SJSA1 (cell line): ENCODE results near the gene ZNF766. TPM values are rescaled to one million over a fixed set of nuclear protein-coding genes. Genes with fewer than 3 reads are reported as not detected.
"Not testable (repeated sequence)": the region's sequence is repeated elsewhere in the genome, so short reads cannot be mapped to it uniquely, and the experiment has no call there.

Experiments
- DNase-seq, 2 experiments: peaks; one replicate each; pipeline ENCODE4 v3.0.0-alpha.2; 2015 to 2020; ENCODE audit warnings: low spot score in 2 of 2, low read depth in 1 of 2
- H3K27ac ChIP-seq: fragments of 250-450 bp; sonication (Bioruptor Pico); 2 replicates; pipeline ENCODE4 v1.5.1; 2020; ENCODE audit warnings: mild to moderate bottlenecking, moderate library complexity
- H3K27me3 ChIP-seq: fragments of 250-450 bp; sonication (Bioruptor Pico); replicated peaks from 2 replicates; pipeline ENCODE4 v1.5.1; 2020; ENCODE audit warnings: mild to moderate bottlenecking, moderate library complexity
- H3K36me3 ChIP-seq: fragments of 250-450 bp; sonication (Bioruptor Pico); 2 replicates; pipeline ENCODE4 v1.5.1; 2020; ENCODE audit warnings: mild to moderate bottlenecking
- H3K4me1 ChIP-seq: fragments of 250-450 bp; sonication (Bioruptor Pico); replicated peaks from 2 replicates; pipeline ENCODE4 v1.6.1; 2021; ENCODE audit warnings: mild to moderate bottlenecking
- H3K4me3 ChIP-seq: fragments of 250-450 bp; sonication (Bioruptor Pico); 2 replicates; pipeline ENCODE4 v1.5.1; 2020; ENCODE audit warnings: mild to moderate bottlenecking
- H3K9me3 ChIP-seq: fragments of 250-450 bp; sonication (Bioruptor Pico); replicated peaks from 2 replicates; pipeline ENCODE4 v1.5.1; 2020; ENCODE audit warnings: mild to moderate bottlenecking
- total RNA-seq: library from RNA; depleted of rRNA; stranded (reverse); fragments of >200 nt; shearing (Covaris generic); gene quantifications from 2 replicates; pipeline ENCODE4 v1.2.3, GENCODE V29; 2014

Gene ZNF766
- total RNA-seq, 1 experiment from 2014 or later = 10.6 TPM

- Histone ChIP-seq H3K4me3 (peak within 1 kb of the TSS; percentile 80), H3K9me3 (peaks cover 10% of the 10 kb centered on the region), H3K36me3 (peaks cover 48% of the 10 kb centered on the region), H3K27me3 (no peaks in the 10 kb centered on the region), H3K27ac (peak within 1 kb of the TSS; percentile 87), H3K4me1 (peaks cover 8% of the 10 kb centered on the region; the same call in 1 of the 2 replicates)
- peak; percentile 76 to 77 for DNase-seq
Observed at GRCh38 chr19:52296773-52297600, 27.6 kb downstream of the ZNF766 start, which contains the start of gene ZNF480. ZNF480 (plus strand) TSS chr19:52297169; CDS start chr19:52300413, 3,244 bp downstream.

DNA sequence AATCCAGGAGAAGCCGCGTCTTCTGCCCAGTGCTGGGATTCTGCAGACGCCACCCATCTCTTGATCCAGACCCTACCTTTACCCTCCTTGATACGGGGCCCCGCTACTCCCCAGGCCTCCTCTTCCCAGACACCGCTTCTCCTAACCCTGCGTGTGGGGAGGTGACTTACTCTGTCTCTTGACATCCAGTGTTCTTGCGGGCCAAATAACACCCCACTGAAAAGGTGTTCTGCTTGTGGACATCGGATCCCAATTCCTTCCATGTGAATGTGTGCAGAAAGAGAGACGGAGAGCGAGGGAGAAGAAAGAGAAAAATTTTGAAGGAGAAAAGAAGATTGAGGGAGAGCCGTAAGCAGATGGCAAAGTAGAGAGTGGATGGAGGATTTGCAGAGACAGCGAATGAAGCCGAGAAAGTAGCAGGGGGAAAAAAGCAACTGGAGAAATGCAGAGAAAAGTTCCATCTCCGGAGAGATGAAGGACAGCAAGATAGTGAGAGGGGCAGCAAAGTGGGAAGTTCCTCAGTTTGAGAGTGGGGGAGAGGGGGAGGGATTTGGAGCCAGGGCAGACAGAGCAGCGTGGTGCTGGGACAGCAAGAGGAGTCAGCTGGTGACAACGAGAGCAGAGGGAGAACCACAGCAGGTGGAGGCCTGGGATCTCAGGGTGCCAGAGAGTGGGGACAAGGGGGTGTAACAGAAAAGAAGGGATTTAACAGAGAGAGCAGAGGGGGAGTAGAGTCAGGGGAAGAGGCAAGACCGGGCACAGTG is 28.4 kb downstream of the ZNF766 start:
- Histone ChIP-seq H3K27me3 (no peaks in the 10 kb centered on the region), H3K36me3 (peaks cover 53% of the 10 kb centered on the region), H3K4me1 (peaks cover 8% of the 10 kb centered on the region; the same call in 1 of the 2 replicates), H3K4me3 (peak overlapping the region; percentile 80), H3K27ac (peak overlapping the region; percentile 87), H3K9me3 (peaks cover 10% of the 10 kb centered on the region)
- no peak for DNase-seq

DNA sequence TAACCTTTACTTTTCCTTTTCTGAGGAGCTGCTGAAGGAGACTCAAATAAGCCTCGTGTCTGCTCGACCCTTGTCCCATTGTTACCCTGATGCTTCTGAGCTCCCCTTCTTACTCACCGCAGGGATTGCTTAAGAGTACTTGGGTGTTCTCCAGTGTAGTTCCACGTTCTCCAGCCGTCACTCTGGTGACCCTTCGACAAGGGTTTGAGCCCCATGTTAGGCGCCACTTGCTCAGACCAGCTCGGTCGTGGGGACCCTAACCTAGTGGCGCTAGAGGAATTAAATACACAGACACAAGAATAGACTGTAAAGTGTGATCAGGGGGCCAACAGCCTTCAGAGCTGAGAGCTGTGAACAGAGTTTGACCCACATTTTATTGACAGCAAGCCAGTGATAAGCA is 37.9 kb downstream of the ZNF766 start:
- peak in 1 of 2 experiments; percentile 12 for DNase-seq
- no peak overlapping the region for H3K27ac ChIP-seq
- H3K9me3 ChIP-seq = peaks cover 21% of the 10 kb centered on the region
- no peaks in the 10 kb centered on the region for H3K4me1 ChIP-seq
- H3K36me3 ChIP-seq = peaks cover 68% of the 10 kb centered on the region
- no peak overlapping the region for H3K4me3 ChIP-seq
- no peaks in the 10 kb centered on the region for H3K27me3 ChIP-seq

DNA sequence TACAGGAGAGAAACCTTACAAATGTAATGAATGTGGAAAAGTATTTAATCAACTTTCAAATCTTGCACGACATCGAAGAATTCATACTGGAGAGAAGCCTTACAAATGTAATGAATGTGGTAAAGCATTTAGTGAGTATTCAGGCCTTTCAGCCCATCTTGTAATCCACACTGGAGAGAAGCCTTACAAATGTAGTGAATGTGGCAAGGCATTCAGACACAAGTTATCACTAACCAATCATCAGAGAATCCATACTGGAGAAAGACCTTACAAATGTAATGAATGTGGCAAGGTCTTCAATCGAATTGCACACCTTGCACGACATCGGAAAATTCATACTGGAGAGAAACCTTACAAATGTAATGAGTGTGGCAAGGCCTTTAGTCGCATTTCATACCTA is 53.0 kb downstream of the ZNF766 start:
- no peak overlapping the region for H3K27ac ChIP-seq
- DNase-seq = no peak
- no peak overlapping the region for H3K4me3 ChIP-seq
- peaks cover 76% of the 10 kb centered on the region for H3K36me3 ChIP-seq
- H3K27me3 ChIP-seq = no peaks in the 10 kb centered on the region
- no peaks in the 10 kb centered on the region for H3K4me1 ChIP-seq
- H3K9me3 ChIP-seq = peaks cover 52% of the 10 kb centered on the region

GRCh38 chr19:52331757-52332156 is 62.4 kb downstream of the ZNF766 start:
- Histone ChIP-seq H3K27me3 (no peaks in the 10 kb centered on the region), H3K9me3 (peaks cover 24% of the 10 kb centered on the region), H3K36me3 (no peaks in the 10 kb centered on the region), H3K4me3 (no peak overlapping the region), H3K4me1 (no peaks in the 10 kb centered on the region), H3K27ac (no peak overlapping the region)
- no peak for DNase-seq

- Histone ChIP-seq H3K4me3 (peak overlapping the region; percentile 53), H3K27ac (no peak overlapping the region), H3K9me3 (peaks cover 21% of the 10 kb centered on the region), H3K4me1 (peaks cover 5% of the 10 kb centered on the region; the same call in 1 of the 2 replicates), H3K36me3 (no peaks in the 10 kb centered on the region), H3K27me3 (no peaks in the 10 kb centered on the region)
- DNase-seq = no peak
Observed at GRCh38 chr19:52335768-52336116, 66.4 kb downstream of the ZNF766 start.

DNA sequence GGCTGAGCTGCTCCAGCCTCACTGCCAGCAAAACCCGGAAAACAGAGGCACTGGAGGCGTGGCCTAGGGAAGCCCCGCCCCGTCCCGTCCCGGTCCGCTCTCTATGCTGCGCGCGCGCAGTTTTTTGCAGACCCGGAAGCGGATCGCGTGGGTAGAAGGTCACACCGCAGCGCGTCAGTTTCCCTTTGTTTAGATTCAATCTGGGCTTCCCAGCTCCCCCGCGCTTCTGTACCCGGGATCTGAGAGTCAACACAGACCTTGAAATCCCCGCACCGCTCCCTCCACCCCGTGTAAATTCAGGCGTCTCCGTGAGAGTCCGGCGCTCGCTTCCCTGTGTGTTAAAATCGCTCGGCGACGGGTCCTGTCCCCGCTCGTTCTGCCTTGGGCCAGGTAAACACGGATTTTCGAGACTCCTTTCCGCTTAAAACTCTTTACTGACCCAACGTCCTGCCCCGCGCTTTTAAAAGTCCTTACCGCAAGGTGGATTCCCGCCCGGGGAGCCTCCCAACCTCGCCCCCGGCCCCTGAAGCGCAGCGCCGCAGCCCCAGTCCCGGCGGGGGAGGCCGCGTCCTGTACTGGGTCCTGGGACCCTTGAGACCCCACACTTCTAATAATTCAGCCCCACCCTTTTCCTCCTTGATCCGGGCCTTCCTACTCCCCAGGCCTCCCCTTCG is 66.9 kb downstream of the ZNF766 start, which contains the start of gene ZNF610:
Gene ZNF610 (plus strand): TSS at position 127 of the 674 bp plus-strand sequence. CDS start 12,930 bp downstream, outside the sequence.
- DNase-seq = peak; percentile 77 to 80
- H3K36me3 ChIP-seq = no peaks in the 10 kb centered on the region
- H3K27me3 ChIP-seq = no peaks in the 10 kb centered on the region
- H3K4me1 ChIP-seq = peaks cover 5% of the 10 kb centered on the region; the same call in 1 of the 2 replicates
- H3K4me3 ChIP-seq = peak within 1 kb of the TSS; percentile 53
- H3K27ac ChIP-seq = peak within 1 kb of the TSS; percentile 63
- peaks cover 15% of the 10 kb centered on the region for H3K9me3 ChIP-seq

GRCh38 chr19:52336791-52337381 is 67.5 kb downstream of the ZNF766 start:
- peak in 1 of 2 experiments; percentile 28 for DNase-seq
- no peaks in the 10 kb centered on the region for H3K27me3 ChIP-seq
- H3K4me3 ChIP-seq = peak overlapping the region; percentile 53
- peaks cover 9% of the 10 kb centered on the region for H3K9me3 ChIP-seq
- H3K27ac ChIP-seq = peak overlapping the region; percentile 63; the same call in 1 of the 2 replicates
- H3K36me3 ChIP-seq = no peaks in the 10 kb centered on the region
- peaks cover 5% of the 10 kb centered on the region; the same call in 1 of the 2 replicates for H3K4me1 ChIP-seq

DNA sequence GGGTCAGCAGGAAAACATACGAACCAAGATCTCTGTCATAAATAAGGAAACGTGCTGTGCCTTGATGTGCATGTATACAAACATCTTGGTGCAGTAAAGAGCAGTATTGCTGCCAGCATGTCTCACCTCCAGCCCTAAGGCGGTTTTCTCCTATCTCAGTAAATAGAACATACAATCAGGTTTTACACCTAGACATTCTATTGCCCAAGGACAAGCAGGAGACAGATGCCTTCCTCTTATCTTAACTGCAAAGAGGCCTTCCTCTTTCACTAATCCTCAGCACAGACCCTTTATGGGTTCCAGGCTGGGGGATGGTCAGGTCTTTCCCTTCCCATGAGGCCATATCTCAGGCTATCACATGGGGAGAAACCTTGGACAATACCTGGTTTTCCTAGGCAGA is 69.6 kb downstream of the ZNF766 start:
- not testable (repeated sequence) for H3K27ac ChIP-seq, H3K4me3 ChIP-seq, H3K36me3 ChIP-seq, H3K27me3 ChIP-seq, DNase-seq, H3K4me1 ChIP-seq, H3K9me3 ChIP-seq

- DNase-seq = no peak
- H3K9me3 ChIP-seq = no peaks in the 10 kb centered on the region
- no peak overlapping the region for H3K27ac ChIP-seq
- no peaks in the 10 kb centered on the region for H3K36me3 ChIP-seq
- H3K4me1 ChIP-seq = no peaks in the 10 kb centered on the region
- H3K27me3 ChIP-seq = no peaks in the 10 kb centered on the region
- H3K4me3 ChIP-seq = no peak overlapping the region
Observed at GRCh38 chr19:52343548-52343947, 74.2 kb downstream of the ZNF766 start.

- H3K27me3 ChIP-seq = no peaks in the 10 kb centered on the region
- H3K27ac ChIP-seq = no peak overlapping the region
- H3K4me1 ChIP-seq = no peaks in the 10 kb centered on the region
- H3K4me3 ChIP-seq = no peak overlapping the region
- DNase-seq = no peak
- no peaks in the 10 kb centered on the region for H3K36me3 ChIP-seq
- no peaks in the 10 kb centered on the region; the same call in 1 of the 2 replicates for H3K9me3 ChIP-seq
Observed at GRCh38 chr19:52345162-52345561, 75.8 kb downstream of the ZNF766 start.
